HepG2 (cell line): ENCODE data around the gene CFAP119. TPM values are rescaled to one million over a fixed set of nuclear protein-coding genes. Genes with fewer than 3 reads are reported as not detected.
A peak's percentile ranks its signal among the peaks of the same experiment; 100 is the strongest.

Experiments
- AHDC1 ChIP-seq: sonication (generic); formaldehyde crosslinking; IDR thresholded peaks from 2 replicates; pipeline ENCODE4 v1.5.1; 2020; ENCODE audit warnings: mild to moderate bottlenecking, missing genetic modification reagents, borderline replicate concordance
- CERS6 ChIP-seq: sonication (generic); formaldehyde crosslinking; IDR thresholded peaks from 2 replicates; pipeline ENCODE4 v1.5.0; 2020; ENCODE audit warnings: missing genetic modification reagents
- DZIP1 ChIP-seq: sonication (generic); formaldehyde crosslinking; IDR thresholded peaks from 2 replicates; pipeline ENCODE4 v1.5.0; 2020; ENCODE audit warnings: mild to moderate bottlenecking, missing genetic modification reagents
- ZNF367 ChIP-seq: sonication (generic); formaldehyde crosslinking; IDR thresholded peaks from 2 replicates; pipeline ENCODE4 v1.4.0; 2020; ENCODE audit warnings: missing genetic modification reagents, borderline replicate concordance
- polyA plus RNA-seq, 8 experiments: library from polyadenylated mRNA; depleted of rRNA in 3 of 8; stranded (reverse) in 7 of 8; unstranded in 1 of 8; fragments of >200 nt; fragmentation: Illumina TruSeq in 4 of 8; extraction: Trizol in 4 of 8; gene quantifications; 2 replicates each; pipeline versions ENCODE4 v1.2.1 to v1.2.3, GENCODE V29; 2011 to 2016; ENCODE audit warnings: low read depth in 4 of 8, missing spikeins in 1 of 8, mixed read lengths in 1 of 8; ENCODE audit not compliant: insufficient read depth in 1 of 8
- total RNA-seq, 5 experiments: library from RNA; depleted of rRNA; stranded (reverse); fragments of >200 nt; fragmentation: Illumina TruSeq; extraction: Trizol; gene quantifications; 2 replicates each; pipeline ENCODE4 v1.2.3, GENCODE V29; 2016; ENCODE audit warnings: low read depth in 1 of 5
- TF ChIP-seq, protein P1 (sequence below): sonication (generic); formaldehyde crosslinking; IDR thresholded peaks from 2 replicates; pipeline ENCODE4 v1.4.0; 2020; ENCODE audit warnings: missing genetic modification reagents, borderline replicate concordance
- TF ChIP-seq, protein P2 (sequence below): sonication (generic); formaldehyde crosslinking; IDR thresholded peaks from 2 replicates; pipeline ENCODE4 v1.4.0; 2020; ENCODE audit warnings: missing genetic modification reagents

CFAP119 gene
- total and polyA plus RNA-seq, 2 of the 13 experiments (the other 11 are each of a cell fraction or from before 2014, with no cell fraction given) = 6.4 TPM

GRCh38 chr16:30775131-30775391, 13.2 kb upstream of the CFAP119 start (continued):
- TF ChIP-seq, protein P1, sequence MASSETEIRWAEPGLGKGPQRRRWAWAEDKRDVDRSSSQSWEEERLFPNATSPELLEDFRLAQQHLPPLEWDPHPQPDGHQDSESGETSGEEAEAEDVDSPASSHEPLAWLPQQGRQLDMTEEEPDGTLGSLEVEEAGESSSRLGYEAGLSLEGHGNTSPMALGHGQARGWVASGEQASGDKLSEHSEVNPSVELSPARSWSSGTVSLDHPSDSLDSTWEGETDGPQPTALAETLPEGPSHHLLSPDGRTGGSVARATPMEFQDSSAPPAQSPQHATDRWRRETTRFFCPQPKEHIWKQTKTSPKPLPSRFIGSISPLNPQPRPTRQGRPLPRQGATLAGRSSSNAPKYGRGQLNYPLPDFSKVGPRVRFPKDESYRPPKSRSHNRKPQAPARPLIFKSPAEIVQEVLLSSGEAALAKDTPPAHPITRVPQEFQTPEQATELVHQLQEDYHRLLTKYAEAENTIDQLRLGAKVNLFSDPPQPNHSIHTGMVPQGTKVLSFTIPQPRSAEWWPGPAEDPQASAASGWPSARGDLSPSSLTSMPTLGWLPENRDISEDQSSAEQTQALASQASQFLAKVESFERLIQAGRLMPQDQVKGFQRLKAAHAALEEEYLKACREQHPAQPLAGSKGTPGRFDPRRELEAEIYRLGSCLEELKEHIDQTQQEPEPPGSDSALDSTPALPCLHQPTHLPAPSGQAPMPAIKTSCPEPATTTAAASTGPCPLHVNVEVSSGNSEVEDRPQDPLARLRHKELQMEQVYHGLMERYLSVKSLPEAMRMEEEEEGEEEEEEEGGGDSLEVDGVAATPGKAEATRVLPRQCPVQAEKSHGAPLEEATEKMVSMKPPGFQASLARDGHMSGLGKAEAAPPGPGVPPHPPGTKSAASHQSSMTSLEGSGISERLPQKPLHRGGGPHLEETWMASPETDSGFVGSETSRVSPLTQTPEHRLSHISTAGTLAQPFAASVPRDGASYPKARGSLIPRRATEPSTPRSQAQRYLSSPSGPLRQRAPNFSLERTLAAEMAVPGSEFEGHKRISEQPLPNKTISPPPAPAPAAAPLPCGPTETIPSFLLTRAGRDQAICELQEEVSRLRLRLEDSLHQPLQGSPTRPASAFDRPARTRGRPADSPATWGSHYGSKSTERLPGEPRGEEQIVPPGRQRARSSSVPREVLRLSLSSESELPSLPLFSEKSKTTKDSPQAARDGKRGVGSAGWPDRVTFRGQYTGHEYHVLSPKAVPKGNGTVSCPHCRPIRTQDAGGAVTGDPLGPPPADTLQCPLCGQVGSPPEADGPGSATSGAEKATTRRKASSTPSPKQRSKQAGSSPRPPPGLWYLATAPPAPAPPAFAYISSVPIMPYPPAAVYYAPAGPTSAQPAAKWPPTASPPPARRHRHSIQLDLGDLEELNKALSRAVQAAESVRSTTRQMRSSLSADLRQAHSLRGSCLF (CRISPR knock-in tag) = peak; percentile 50
- TF ChIP-seq, protein P2, sequence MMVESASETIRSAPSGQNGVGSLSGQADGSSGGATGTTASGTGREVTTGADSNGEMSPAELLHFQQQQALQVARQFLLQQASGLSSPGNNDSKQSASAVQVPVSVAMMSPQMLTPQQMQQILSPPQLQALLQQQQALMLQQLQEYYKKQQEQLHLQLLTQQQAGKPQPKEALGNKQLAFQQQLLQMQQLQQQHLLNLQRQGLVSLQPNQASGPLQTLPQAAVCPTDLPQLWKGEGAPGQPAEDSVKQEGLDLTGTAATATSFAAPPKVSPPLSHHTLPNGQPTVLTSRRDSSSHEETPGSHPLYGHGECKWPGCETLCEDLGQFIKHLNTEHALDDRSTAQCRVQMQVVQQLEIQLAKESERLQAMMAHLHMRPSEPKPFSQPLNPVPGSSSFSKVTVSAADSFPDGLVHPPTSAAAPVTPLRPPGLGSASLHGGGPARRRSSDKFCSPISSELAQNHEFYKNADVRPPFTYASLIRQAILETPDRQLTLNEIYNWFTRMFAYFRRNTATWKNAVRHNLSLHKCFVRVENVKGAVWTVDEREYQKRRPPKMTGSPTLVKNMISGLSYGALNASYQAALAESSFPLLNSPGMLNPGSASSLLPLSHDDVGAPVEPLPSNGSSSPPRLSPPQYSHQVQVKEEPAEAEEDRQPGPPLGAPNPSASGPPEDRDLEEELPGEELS (CRISPR knock-in tag) = peak; percentile 36; the same call in 1 of the 2 replicates
- TF ChIP-seq DZIP1 (CRISPR knock-in tag) (peak; percentile 21; the same call in 1 of the 2 replicates), CERS6 (peak; percentile 51; the same call in 1 of the 2 replicates), ZNF367 (CRISPR knock-in tag) (0 out of 2 replicates have a peak, but pooled peaks have one; percentile 50), AHDC1 (CRISPR knock-in tag) (no peak)
